OCI-LY3 (cell line): Measurements from ENCODE around the gene MORN2.

Experiments used
- H2AFZ ChIP-seq: fragments of 200-600, 300-600 bp; shearing (Covaris generic); 2 replicates; pipeline ENCODE4 v1.6.0; 2014; ENCODE audit warnings: antibody characterized with exemption, low read depth, low read length
- H3K27ac ChIP-seq: fragments of 200-600, 300-600 bp; sonication (generic); 2 replicates; pipeline ENCODE4 v1.5.1; 2014; ENCODE audit warnings: mild to moderate bottlenecking, low read length, moderate library complexity, mixed read lengths
- H3K27me3 ChIP-seq: fragments of 200-600, 300-600 bp; sonication (generic); 2 replicates; pipeline ENCODE4 v1.6.1; 2014; ENCODE audit warnings: low read depth, low read length, mixed read lengths
- H3K36me3 ChIP-seq: fragments of 200-600, 300-600 bp; sonication (generic); replicated peaks from 2 replicates; pipeline ENCODE3; 2014; ENCODE audit warnings: low read depth, low read length, mixed read lengths
- H3K4me1 ChIP-seq: fragments of 300-600, 200-600 bp; sonication (generic); 2 replicates; pipeline ENCODE4 v1.6.1; 2014; ENCODE audit warnings: low read length, mixed read lengths
- H3K4me2 ChIP-seq: fragments of 200-600, 300-600 bp; sonication (generic); 2 replicates; pipeline ENCODE4 v1.6.1; 2014; ENCODE audit warnings: low read length, mixed read lengths
- H3K4me3 ChIP-seq: fragments of 300-600, 200-600 bp; sonication (generic); 2 replicates; pipeline ENCODE4 v1.5.1; 2014; ENCODE audit warnings: antibody characterized with exemption, mild to moderate bottlenecking, low read length, moderate library complexity
- H3K79me2 ChIP-seq: fragments of 300-600, 200-600 bp; shearing (Covaris generic); 2 replicates; pipeline ENCODE4 v1.6.1; 2014; ENCODE audit warnings: mild to moderate bottlenecking, low read length, mixed read lengths
- H3K9ac ChIP-seq: fragments of 300-600, 200-600 bp; shearing (Covaris generic); 2 replicates; pipeline ENCODE4 v1.6.0; 2014; ENCODE audit warnings: mild to moderate bottlenecking, low read length, moderate library complexity
- H3K9me3 ChIP-seq: fragments of 200-600, 300-600 bp; shearing (Covaris generic); 2 replicates; pipeline ENCODE4 v1.6.1; 2014; ENCODE audit warnings: low read length, mixed read lengths; ENCODE audit not compliant: insufficient read depth
- H4K20me1 ChIP-seq: fragments of 200-600, 300-600 bp; sonication (generic); 2 replicates; pipeline ENCODE4 v1.6.1; 2016; ENCODE audit warnings: low read length, mixed read lengths; ENCODE audit not compliant: insufficient read depth
- EZH2phosphoT487 ChIP-seq: fragments of 200-600 bp; shearing (Covaris generic); IDR thresholded peaks from 2 replicates; pipeline ENCODE4 v1.6.1; 2018; ENCODE audit warnings: antibody characterized with exemption, mixed run types, low read depth
- TF ChIP-seq, protein P1 (sequence below): fragments of 200-600, 300-600 bp; sonication (generic); IDR thresholded peaks from 2 replicates; pipeline ENCODE4 v1.5.1; 2014; ENCODE audit warnings: antibody characterized with exemption, low read length, low read depth

The MORN2 gene

DNA sequence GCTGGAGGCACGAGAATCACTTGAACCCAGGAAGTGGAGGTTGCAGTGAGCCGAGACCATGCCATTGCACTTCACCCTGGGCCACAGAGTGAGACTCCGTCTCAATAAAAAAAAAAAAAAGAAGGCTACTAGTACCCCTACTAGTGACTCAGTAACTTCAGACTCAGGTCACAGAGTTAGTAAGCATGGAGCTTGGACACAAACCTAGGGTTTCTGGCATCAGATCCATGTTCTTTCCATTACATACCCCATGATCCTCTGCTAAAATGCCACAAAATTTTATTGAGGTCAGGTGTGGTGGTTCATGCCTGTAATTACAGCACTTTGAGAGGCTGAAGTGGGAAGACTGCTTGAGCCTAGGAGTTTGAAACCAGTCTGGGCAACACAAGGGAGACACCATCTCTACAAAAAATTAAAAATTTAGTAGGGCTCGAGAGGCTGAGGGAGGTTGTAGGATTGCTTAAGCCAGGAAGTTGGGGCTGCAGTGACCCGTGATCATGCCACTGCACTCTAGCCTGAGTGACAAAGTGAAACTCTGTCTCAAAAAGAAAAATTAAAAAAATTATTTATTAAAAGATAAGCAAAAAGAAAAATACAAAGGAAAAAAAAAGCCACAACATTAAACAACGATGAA is 45.1 kb upstream of the MORN2 start:
- H3K9ac ChIP-seq, result no peak overlapping the region
- H3K79me2 ChIP-seq, result no peaks in the 10 kb centered on the region
- no peak for TF ChIP-seq EZH2phosphoT487
- TF ChIP-seq, protein P1, sequence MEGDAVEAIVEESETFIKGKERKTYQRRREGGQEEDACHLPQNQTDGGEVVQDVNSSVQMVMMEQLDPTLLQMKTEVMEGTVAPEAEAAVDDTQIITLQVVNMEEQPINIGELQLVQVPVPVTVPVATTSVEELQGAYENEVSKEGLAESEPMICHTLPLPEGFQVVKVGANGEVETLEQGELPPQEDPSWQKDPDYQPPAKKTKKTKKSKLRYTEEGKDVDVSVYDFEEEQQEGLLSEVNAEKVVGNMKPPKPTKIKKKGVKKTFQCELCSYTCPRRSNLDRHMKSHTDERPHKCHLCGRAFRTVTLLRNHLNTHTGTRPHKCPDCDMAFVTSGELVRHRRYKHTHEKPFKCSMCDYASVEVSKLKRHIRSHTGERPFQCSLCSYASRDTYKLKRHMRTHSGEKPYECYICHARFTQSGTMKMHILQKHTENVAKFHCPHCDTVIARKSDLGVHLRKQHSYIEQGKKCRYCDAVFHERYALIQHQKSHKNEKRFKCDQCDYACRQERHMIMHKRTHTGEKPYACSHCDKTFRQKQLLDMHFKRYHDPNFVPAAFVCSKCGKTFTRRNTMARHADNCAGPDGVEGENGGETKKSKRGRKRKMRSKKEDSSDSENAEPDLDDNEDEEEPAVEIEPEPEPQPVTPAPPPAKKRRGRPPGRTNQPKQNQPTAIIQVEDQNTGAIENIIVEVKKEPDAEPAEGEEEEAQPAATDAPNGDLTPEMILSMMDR, result no peak
- peaks cover 11% of the 10 kb centered on the region for H3K36me3 ChIP-seq
- H3K27ac ChIP-seq, result no peak overlapping the region
- no peaks in the 10 kb centered on the region for H3K9me3 ChIP-seq
- no peak overlapping the region for H3K4me2 ChIP-seq
- no peak overlapping the region for H3K4me3 ChIP-seq
- no peak overlapping the region for H2AFZ ChIP-seq
- H4K20me1 ChIP-seq, result peaks cover 4% of the 10 kb centered on the region; the same call in 1 of the 2 replicates
- H3K4me1 ChIP-seq, result peaks cover 28% of the 10 kb centered on the region
- H3K27me3 ChIP-seq, result no peaks in the 10 kb centered on the region

DNA sequence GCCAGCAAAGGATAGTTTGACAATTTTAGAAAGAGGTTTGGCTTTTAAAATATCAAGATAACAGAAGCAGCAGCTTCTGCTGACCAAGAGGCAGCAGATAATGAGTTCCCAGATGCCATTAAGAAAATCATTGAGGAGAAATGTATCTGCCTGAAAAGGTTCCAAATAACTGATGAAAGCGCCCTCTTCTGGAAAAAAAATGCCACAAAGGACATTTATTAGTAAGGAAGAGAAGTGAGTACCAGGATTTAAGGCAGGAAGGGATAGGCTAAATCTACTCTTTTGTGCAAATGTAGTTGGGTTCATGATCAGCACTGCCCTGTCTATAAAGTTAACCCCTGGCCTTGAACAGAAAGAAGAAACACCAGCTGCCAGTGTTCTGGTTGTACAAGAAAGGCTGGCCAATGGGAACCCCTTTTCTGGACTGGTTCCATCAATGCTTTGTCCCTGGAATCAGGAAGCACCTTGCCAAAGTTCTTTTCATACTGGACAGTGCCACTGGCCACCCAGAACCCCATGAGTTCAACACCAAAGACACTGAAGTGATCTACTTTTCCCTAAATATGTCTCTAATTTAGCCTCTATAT is 40.7 kb upstream of the MORN2 start:
- peaks cover 4% of the 10 kb centered on the region; the same call in 1 of the 2 replicates for H4K20me1 ChIP-seq
- peak overlapping the region; percentile 6; the same call in 1 of the 2 replicates for H3K4me3 ChIP-seq
- H3K27ac ChIP-seq, result peak overlapping the region; percentile 82

DNA sequence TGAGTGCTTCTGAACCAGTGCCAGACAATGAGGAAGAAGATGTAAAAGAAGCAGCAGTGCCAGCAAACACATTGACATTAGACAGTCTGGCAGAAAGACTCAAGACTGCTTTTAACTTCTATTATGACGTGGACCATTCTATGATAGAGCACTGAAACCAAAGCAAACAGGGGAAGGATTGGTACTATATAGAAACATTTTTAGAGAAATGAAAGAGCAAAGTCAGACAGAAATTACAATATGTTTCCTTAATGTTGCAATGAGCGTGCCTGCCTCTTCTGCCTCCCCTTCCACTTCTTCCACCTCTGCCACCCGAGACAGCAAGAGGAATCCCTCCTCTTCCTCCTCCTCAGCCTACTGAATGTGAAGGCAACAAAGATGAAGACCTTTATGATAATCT is 39.8 kb upstream of the MORN2 start:
- Histone ChIP-seq H3K9me3 (no peaks in the 10 kb centered on the region), H4K20me1 (peaks cover 4% of the 10 kb centered on the region; the same call in 1 of the 2 replicates), H3K4me1 (peaks cover 26% of the 10 kb centered on the region), H3K4me3 (no peak overlapping the region), H3K4me2 (peak overlapping the region; percentile 54), H3K79me2 (no peaks in the 10 kb centered on the region), H3K27me3 (no peaks in the 10 kb centered on the region), H3K27ac (peak overlapping the region; percentile 82), H3K9ac (peak overlapping the region; percentile 23; the same call in 1 of the 2 replicates), H2AFZ (no peak overlapping the region), H3K36me3 (peaks cover 12% of the 10 kb centered on the region)
- TF ChIP-seq, protein P1, result no peak
- no peak for TF ChIP-seq EZH2phosphoT487

More for the DNA sequence above, 40.7 kb upstream of the MORN2 start:
- no peaks in the 10 kb centered on the region for H3K27me3 ChIP-seq
- no peaks in the 10 kb centered on the region for H3K9me3 ChIP-seq
- peak overlapping the region; percentile 54 for H3K4me2 ChIP-seq
- H3K9ac ChIP-seq, result peak overlapping the region; percentile 11; the same call in 1 of the 2 replicates
- TF ChIP-seq EZH2phosphoT487, result no peak
- TF ChIP-seq, protein P1, result peak; percentile 61
- H3K4me1 ChIP-seq, result peaks cover 30% of the 10 kb centered on the region
- no peaks in the 10 kb centered on the region for H3K79me2 ChIP-seq
- peaks cover 12% of the 10 kb centered on the region for H3K36me3 ChIP-seq
- H2AFZ ChIP-seq, result no peak overlapping the region

DNA sequence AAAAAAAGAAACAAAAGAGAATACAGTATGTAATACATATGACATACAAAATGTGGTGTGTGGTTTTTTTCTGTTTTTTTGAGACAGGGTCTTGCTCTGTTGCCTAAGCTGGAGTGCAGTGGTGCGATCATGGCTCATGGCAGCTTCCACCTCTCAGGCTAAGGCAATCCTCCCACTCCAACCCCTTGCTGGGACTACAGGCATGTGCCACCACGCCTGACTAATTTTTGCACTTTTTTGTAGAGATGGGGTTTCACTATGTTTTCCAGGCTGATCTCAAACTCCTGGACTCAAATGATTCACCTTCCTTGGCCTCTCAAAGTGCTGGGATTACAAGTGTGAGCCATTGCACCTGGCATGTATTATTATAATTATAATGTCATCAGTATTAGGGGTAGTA is 39.0 kb upstream of the MORN2 start:
- Histone ChIP-seq H3K4me1 (peaks cover 26% of the 10 kb centered on the region), H3K27me3 (no peaks in the 10 kb centered on the region), H3K4me2 (peak overlapping the region; percentile 32; the same call in 1 of the 2 replicates), H2AFZ (no peak overlapping the region), H3K27ac (peak overlapping the region; percentile 82), H4K20me1 (peaks cover 4% of the 10 kb centered on the region; the same call in 1 of the 2 replicates), H3K9me3 (no peaks in the 10 kb centered on the region), H3K9ac (no peak overlapping the region), H3K36me3 (peaks cover 12% of the 10 kb centered on the region), H3K79me2 (no peaks in the 10 kb centered on the region), H3K4me3 (no peak overlapping the region)
- TF ChIP-seq, protein P1, result no peak
- no peak for TF ChIP-seq EZH2phosphoT487
